GM21515 (cell line): Measurements from ENCODE around the gene ATG5.

Experiments
- ATAC-seq: cut with Tn5 transposase; IDR thresholded peaks from one replicate; pipeline ENCODE4 v1.9.1; 2021; ENCODE audit not compliant: unreplicated experiment

Gene ATG5

DNA sequence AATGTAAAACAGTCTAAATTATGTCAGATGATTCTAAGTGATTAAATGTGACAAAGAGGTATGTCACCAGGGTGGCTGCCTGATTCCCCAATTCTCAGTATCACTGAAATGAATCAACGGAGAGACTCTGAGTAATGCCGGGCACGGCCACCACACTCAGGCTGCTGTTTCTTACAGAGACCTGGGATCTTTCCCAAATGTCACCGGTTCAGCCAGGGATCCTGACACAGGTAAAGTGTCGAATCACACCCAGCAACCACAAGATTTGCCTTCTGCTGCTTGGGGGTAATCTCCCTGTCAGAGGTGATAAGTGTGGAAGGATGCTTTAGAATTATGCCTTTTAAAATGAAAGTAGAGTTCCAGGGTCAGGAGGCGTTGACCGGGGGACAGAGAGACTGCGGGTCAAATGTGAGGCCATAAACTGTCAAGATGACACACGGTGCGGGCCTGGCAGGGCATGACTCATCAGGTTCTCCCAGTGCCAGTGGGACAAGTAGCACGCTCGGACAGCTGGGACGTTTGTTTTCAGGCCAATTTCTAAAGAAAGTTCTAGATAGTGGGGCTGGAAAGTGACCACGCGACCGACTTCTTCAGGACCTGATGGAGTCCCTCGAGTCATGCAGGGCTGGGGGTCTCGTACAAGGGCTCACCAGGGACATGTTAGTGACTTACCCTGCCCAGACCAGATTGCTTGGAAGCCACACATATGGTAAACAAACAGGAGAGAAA is 190.5 kb downstream of the ATG5 start:
- ATAC-seq, result no peak
